NB4 (cell line): ENCODE measurements around the gene COX4I1.

Experiments
- DNase-seq: peaks from one replicate; pipeline ENCODE4 v3.0.0; 2010; ENCODE audit warnings: low read depth
- H3K4me3 ChIP-seq: one replicate; pipeline ENCODE4 v1.5.1; 2011; ENCODE audit warnings: mild to moderate bottlenecking, low read depth, low read length, moderate library complexity
- MYC ChIP-seq: IDR thresholded peaks from 2 replicates; pipeline ENCODE4 v1.6.1; 2011; ENCODE audit warnings: low read depth, low read length
- POLR2A ChIP-seq: IDR thresholded peaks from 2 replicates; pipeline ENCODE4 v1.6.1; 2011; ENCODE audit warnings: mild to moderate bottlenecking; ENCODE audit not compliant: insufficient read length; ENCODE audit errors: extremely low read depth
- TF ChIP-seq, protein P1 (sequence below): IDR thresholded peaks from one replicate; pipeline ENCODE4 v1.5.1; 2012; ENCODE audit warnings: low read depth, low read length
- TF ChIP-seq, protein P2 (sequence below): IDR thresholded peaks from 2 replicates; pipeline ENCODE4 v1.6.1; 2011; ENCODE audit warnings: low read depth, low read length

Gene COX4I1

DNA sequence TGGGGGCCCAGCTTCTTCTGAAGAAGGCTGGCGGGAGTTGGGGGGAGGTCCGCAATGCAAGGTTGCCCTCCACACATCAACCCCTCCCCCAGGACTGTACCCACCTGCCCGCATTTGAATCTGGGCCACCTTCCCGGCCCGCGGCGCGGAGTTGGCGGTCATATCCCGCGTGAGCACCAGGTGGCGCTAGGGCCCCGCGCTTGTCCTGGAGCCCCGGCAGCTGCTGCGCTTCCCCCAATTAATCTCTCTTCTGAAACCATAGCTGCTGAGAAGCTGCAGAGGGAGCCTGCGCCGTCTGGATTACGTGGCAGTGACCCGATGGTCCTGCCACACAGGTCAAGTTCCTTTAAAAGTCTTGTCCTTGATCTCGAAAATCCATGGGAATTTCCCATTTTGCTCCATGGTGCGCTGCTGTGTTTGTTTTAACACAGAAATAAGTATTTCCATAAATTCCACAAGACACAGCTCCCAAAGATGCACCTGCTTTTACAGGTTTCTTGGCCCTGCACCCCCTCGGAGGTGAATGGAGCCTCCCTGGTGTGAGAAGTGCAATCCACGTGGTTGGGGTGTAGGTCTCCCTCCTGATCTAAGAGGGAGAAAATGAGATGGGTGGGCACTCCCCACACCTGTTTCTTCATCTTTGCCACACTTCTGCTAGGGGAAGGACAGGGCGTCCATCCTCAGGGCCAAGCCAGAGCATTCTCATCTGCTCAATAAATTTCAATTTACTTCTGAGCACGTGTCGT, 22.1 kb downstream of the COX4I1 start:
- peak; percentile 90 for DNase-seq
- TF ChIP-seq, protein P1, sequence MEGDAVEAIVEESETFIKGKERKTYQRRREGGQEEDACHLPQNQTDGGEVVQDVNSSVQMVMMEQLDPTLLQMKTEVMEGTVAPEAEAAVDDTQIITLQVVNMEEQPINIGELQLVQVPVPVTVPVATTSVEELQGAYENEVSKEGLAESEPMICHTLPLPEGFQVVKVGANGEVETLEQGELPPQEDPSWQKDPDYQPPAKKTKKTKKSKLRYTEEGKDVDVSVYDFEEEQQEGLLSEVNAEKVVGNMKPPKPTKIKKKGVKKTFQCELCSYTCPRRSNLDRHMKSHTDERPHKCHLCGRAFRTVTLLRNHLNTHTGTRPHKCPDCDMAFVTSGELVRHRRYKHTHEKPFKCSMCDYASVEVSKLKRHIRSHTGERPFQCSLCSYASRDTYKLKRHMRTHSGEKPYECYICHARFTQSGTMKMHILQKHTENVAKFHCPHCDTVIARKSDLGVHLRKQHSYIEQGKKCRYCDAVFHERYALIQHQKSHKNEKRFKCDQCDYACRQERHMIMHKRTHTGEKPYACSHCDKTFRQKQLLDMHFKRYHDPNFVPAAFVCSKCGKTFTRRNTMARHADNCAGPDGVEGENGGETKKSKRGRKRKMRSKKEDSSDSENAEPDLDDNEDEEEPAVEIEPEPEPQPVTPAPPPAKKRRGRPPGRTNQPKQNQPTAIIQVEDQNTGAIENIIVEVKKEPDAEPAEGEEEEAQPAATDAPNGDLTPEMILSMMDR, result peak; percentile 82
- TF ChIP-seq, protein P2, sequence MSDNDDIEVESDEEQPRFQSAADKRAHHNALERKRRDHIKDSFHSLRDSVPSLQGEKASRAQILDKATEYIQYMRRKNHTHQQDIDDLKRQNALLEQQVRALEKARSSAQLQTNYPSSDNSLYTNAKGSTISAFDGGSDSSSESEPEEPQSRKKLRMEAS, result no peak
- TF ChIP-seq POLR2A, result no peak
- TF ChIP-seq MYC, result no peak; the same call in 1 of the 2 replicates
- H3K4me3 ChIP-seq, result no peak overlapping the region

DNA sequence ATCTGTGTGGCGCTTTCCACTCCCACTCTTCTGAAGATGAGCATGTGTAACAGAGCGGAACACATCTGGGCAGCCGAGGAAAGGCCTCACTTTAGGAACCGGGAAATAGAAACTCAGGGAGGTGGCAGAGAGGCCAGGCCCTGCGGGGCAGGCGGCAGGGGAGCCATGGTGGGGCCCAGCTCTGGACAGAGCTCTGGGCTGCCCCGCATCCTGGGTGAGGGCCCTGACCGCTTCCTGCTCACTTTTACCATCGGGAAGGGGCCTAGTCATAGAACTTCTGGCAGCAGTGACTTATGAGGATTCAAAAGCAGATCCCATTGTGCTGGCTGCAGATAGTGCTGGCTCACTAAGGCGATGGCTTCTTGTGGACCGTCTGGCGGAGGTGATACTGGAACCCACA, 22.6 kb downstream of the COX4I1 start:
- H3K4me3 ChIP-seq, result no peak overlapping the region
- DNase-seq, result no peak
- TF ChIP-seq, protein P1, result no peak
- TF ChIP-seq, protein P2, result no peak
- TF ChIP-seq POLR2A, result no peak
- no peak for TF ChIP-seq MYC

DNA sequence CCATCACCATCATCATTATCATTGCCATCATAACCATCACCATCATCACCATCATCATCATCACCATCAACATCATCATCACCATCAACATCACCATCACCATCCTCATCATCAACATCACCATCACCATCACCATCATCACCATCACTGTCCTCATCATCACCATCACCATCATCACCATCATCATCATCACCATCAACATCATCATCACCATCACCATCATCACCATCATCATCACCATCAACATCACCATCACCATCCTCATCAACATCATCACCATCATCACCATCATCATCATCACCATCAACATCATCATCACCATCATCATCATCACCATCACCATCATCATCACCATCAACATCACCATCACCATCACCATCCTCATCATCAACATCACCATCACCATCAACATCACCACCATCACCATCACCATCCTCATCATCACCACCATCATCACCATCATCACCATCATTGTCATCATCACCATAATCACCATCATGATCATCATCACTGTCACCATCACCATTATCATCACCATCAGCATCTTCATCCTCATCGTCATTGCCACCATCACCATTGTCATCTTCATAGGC, 23.9 kb downstream of the COX4I1 start:
- no peak for DNase-seq
- no peak overlapping the region for H3K4me3 ChIP-seq
- TF ChIP-seq, protein P1, result no peak
- TF ChIP-seq, protein P2, result no peak
- TF ChIP-seq MYC, result no peak
- TF ChIP-seq POLR2A, result no peak

DNA sequence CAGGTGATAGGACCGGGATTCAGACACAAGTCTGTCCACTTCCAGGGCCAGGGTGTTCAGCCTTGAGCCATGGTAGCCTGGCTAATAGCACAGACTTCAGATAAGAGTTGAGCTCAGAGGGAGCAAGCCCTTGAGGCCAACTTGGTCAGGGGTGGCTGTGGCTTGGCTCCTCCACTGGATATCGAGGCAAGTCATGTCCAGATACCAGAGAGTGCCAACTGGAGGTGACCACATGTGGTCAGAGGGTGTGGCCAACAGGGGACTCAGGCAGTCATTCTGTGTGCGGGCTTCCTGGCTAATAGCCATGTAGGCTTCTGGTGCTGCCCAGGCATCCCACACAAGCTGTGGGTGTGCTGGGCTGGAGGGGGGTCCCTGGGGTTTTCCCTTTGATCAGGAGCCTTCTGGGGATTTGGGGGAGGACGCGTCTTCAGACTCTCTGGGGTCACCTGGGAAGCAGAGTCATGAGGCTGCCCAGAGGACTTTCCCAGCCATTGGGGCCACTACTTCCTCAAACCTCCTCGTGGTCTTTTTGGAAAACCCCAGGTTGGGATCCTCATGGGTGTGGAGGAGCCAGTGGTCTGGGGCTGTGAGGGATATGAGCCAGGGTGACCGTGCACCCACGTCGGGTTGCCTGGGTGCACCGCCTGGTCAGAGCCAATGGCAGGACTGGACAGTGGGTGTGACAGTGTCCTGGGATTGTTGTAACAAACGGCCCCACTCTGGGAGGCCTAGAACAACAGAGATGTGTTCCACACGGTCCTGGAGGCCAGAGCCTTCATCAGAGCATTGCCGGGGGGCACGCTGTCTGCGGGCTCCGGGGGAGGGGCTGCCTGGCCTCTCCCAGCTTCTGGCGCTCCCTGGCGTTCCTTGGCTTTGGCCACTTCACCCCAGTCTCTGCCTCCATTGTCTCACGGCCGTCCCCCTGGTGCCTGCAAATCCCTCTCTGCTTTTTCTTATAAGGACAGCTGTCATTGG, 25.0 kb downstream of the COX4I1 start:
- H3K4me3 ChIP-seq, result no peak overlapping the region
- TF ChIP-seq, protein P1, result no peak
- TF ChIP-seq MYC, result no peak
- TF ChIP-seq, protein P2, result no peak
- TF ChIP-seq POLR2A, result no peak
- DNase-seq, result peak; percentile 21

- TF ChIP-seq, protein P1, result no peak
- TF ChIP-seq POLR2A, result no peak
- TF ChIP-seq MYC, result no peak
- TF ChIP-seq, protein P2, result no peak
- DNase-seq, result no peak
- H3K4me3 ChIP-seq, result no peak overlapping the region
Observed at GRCh38 chr16:85825326-85825725, 25.8 kb downstream of the COX4I1 start.
